Left renal pelvis (tissue), 4 donors: Measurements from ENCODE around the gene PSME2. TPM values are rescaled to one million over a fixed set of nuclear protein-coding genes. Genes with fewer than 3 reads are reported as not detected.

Experiments
- DNase-seq, 4 donors: peaks; one replicate each; pipeline ENCODE4 v3.0.0-alpha.2; 2013; ENCODE audit warnings: low read depth in 4 of 4, low spot score in 3 of 4
- polyA plus RNA-seq, 4 donors: library from polyadenylated mRNA; unstranded; fragments of 120-200 nt; gene quantifications; one replicate each; pipeline ENCODE4 v1.2.1, GENCODE V29; 2013; ENCODE audit not compliant: insufficient read length in 4 of 4

PSME2 gene
- polyA plus RNA-seq, 4 donors: 134 to 185 (median 166) TPM

GRCh38 chr14:24096545-24097181 is 49.7 kb downstream of the PSME2 start:
- DNase-seq: no peak

- peak in 1 of 4 donors; percentile 46 for DNase-seq
Measured at GRCh38 chr14:24095271-24096068, 50.9 kb downstream of the PSME2 start.

- DNase-seq: no peak
Measured at GRCh38 chr14:24094841-24095270, 51.6 kb downstream of the PSME2 start.

DNA sequence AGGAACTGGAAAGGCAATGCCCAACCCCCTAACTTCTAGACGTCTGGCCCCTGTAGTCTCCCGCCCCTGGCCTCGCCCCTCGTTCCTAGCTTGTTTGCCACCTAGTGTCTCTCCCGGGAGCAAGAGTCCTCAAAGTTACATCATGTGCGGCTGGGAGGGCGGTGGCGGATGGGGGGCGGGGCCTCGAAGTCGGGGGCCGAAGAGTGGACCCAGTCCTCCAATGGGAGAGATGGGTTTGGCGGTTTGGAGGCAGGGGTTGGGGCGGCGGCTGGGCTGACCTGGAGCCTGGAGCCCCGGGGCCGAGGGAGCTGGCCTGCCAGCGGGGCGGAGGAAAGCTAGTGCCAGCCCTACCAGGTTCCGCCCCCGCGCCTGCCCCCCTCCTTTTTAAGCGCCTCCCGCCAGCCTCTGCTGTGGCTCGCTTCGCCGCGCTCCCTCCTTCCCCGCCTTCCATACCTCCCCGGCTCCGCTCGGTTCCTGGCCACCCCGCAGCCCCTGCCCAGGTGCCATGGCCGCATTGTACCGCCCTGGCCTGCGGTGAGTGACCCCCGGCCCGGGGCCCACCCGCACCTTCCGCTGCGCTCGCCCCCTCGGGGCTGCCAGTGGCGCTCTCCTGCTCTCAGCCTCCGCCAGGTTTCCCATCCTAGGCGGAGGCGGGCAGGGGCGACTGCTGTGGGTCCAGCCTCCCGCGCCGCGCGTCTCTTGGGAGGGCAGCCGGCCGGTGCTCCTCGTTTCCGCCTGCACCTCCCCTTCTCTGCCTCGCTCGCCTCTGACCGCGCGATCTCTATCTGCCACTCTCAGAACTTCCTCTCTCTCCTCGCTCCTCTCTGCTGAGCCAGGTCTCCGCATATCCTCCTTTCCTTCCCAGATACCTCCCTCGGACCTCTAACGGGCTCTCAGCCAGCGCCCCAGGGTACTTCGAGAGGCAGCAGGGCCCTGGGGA is 52.2 kb downstream of the PSME2 start, which contains the start of gene PCK2:
PCK2 (plus strand) TSS at position 411 of the 940 bp plus-strand sequence; CDS start at position 506, 95 bp downstream.
- peak in 2 of 4 donors; percentile 59 to 83 for DNase-seq

Other genes starting within 250 kb of the PSME2 start
- 10 to 100 TPM; 28.3 to 50.8 (median 44.2) TPM for gene DHRS4, start 192.8 kb downstream of the PSME2 start, polyA plus RNA-seq
- gene DHRS4L2, start 157.7 kb downstream of the PSME2 start, polyA plus RNA-seq: 10 to 100 TPM; 27.6 to 52.8 (median 31.4) TPM
- gene CARMIL3, start 94.6 kb downstream of the PSME2 start, polyA plus RNA-seq: 1 to 10 TPM; 1.2 to 2.0 (median 1.8) TPM
- not detected for gene CPNE6, start 75.0 kb downstream of the PSME2 start, polyA plus RNA-seq
- 10 to 100 TPM in 3 of 4 donors, 1 to 10 TPM in 1; 7.7 to 31.0 (median 24.0) TPM for gene PCK2, start 52.3 kb downstream of the PSME2 start, polyA plus RNA-seq
- gene DCAF11, start 31.8 kb downstream of the PSME2 start, polyA plus RNA-seq: 10 to 100 TPM; 41.2 to 90.6 (median 73.0) TPM
- 1 to 10 TPM in 3 of 4 donors, under 1 TPM in 1; 0.59 to 4.1 (median 2.1) TPM for gene NRL, start 31.7 kb downstream of the PSME2 start, polyA plus RNA-seq
- gene FITM1, start 16.0 kb downstream of the PSME2 start, polyA plus RNA-seq: 1 to 10 TPM in 1 of 4 donors, under 1 TPM in 3; 0.55 to 1.6 (median 0.79) TPM
- 100 to 1,000 TPM; 131 to 226 (median 197) TPM for gene PSME1, start 10.4 kb downstream of the PSME2 start, polyA plus RNA-seq
- 10 to 100 TPM in 3 of 4 donors, 1 to 10 TPM in 1; 9.7 to 21.4 (median 19.4) TPM for gene EMC9, start 5.0 kb downstream of the PSME2 start, polyA plus RNA-seq
- gene RNF31, start 888 bp upstream of the PSME2 start, polyA plus RNA-seq: 10 to 100 TPM; 44.8 to 59.8 (median 47.4) TPM
- gene IRF9, start 14.7 kb upstream of the PSME2 start, polyA plus RNA-seq: 10 to 100 TPM; 46.1 to 68.1 (median 57.0) TPM
- 100 to 1,000 TPM in 1 of 4 donors, 10 to 100 TPM in 3; 28.0 to 100 (median 57.9) TPM for gene REC8, start 25.5 kb upstream of the PSME2 start, polyA plus RNA-seq
- 10 to 100 TPM; 19.8 to 39.5 (median 31.0) TPM for gene IPO4, start 42.2 kb upstream of the PSME2 start, polyA plus RNA-seq
- 10 to 100 TPM; 32.9 to 43.7 (median 35.4) TPM for gene TM9SF1, start 48.8 kb upstream of the PSME2 start, polyA plus RNA-seq
- gene TSSK4, start 59.1 kb upstream of the PSME2 start, polyA plus RNA-seq: 10 to 100 TPM in 1 of 4 donors, 1 to 10 TPM in 3; 4.2 to 12.0 (median 5.6) TPM
- 10 to 100 TPM; 27.8 to 58.4 (median 52.0) TPM for gene CHMP4A, start 66.9 kb upstream of the PSME2 start, polyA plus RNA-seq
- 10 to 100 TPM in 3 of 4 donors, 1 to 10 TPM in 1; 8.3 to 16.9 (median 11.3) TPM for gene MDP1, start 69.5 kb upstream of the PSME2 start, polyA plus RNA-seq
- 100 to 1,000 TPM; 189 to 230 (median 217) TPM for gene NEDD8, start 85.8 kb upstream of the PSME2 start, polyA plus RNA-seq
- gene GMPR2, start 86.3 kb upstream of the PSME2 start, polyA plus RNA-seq: 100 to 1,000 TPM in 3 of 4 donors, 10 to 100 TPM in 1; 65.6 to 124 (median 117) TPM
- gene TINF2, start 96.0 kb upstream of the PSME2 start, polyA plus RNA-seq: 10 to 100 TPM; 57.3 to 62.1 (median 60.1) TPM
- gene TGM1, start 116.6 kb upstream of the PSME2 start, polyA plus RNA-seq: 1 to 10 TPM; 1.6 to 6.6 (median 2.6) TPM
- 10 to 100 TPM; 19.4 to 28.6 (median 20.3) TPM for gene RABGGTA, start 125.0 kb upstream of the PSME2 start, polyA plus RNA-seq
- 10 to 100 TPM; 27.8 to 54.8 (median 43.2) TPM for gene DHRS1, start 153.2 kb upstream of the PSME2 start, polyA plus RNA-seq
- gene NOP9, start 153.2 kb upstream of the PSME2 start, polyA plus RNA-seq: 10 to 100 TPM; 20.0 to 27.0 (median 25.4) TPM
- 10 to 100 TPM; 20.2 to 28.4 (median 24.5) TPM for gene CIDEB, start 161.4 kb upstream of the PSME2 start, polyA plus RNA-seq
- 1 to 10 TPM; 1.7 to 4.4 (median 3.0) TPM for gene LTB4R2, start 163.5 kb upstream of the PSME2 start, polyA plus RNA-seq
- 1 to 10 TPM; 2.1 to 6.5 (median 4.9) TPM for gene LTB4R, start 164.9 kb upstream of the PSME2 start, polyA plus RNA-seq
- gene ADCY4, start 188.5 kb upstream of the PSME2 start, polyA plus RNA-seq: 10 to 100 TPM in 3 of 4 donors, 1 to 10 TPM in 1; 8.4 to 23.3 (median 20.0) TPM
- 1 to 10 TPM; 2.3 to 4.3 (median 3.8) TPM for gene RIPK3, start 193.4 kb upstream of the PSME2 start, polyA plus RNA-seq
- 100 to 1,000 TPM in 1 of 4 donors, 10 to 100 TPM in 3; 52.5 to 151 (median 78.2) TPM for gene NFATC4, start 221.6 kb upstream of the PSME2 start, polyA plus RNA-seq